Esophagus squamous epithelium (tissue), 4 donors: ENCODE data around the gene NKG7.

Source experiments
- CTCF ChIP-seq, 6 experiments: fragments of 450-650 bp in 4 of 6; fragments of 200-600 bp in 2 of 6; sonication (generic) in 2 of 6; IDR thresholded peaks; one replicate each; pipeline ENCODE4 v1.5.1; 2016 to 2019; ENCODE audit warnings: antibody characterized with exemption in 6 of 6, mild to moderate bottlenecking in 4 of 6, moderate library complexity in 4 of 6
- POLR2A ChIP-seq, 4 donors: fragments of 450-650 bp; IDR thresholded peaks; one replicate each; pipeline ENCODE4 v1.6.1; 2017; ENCODE audit warnings: antibody characterized with exemption in 4 of 4, mild to moderate bottlenecking in 4 of 4, moderate library complexity in 3 of 4

DNA sequence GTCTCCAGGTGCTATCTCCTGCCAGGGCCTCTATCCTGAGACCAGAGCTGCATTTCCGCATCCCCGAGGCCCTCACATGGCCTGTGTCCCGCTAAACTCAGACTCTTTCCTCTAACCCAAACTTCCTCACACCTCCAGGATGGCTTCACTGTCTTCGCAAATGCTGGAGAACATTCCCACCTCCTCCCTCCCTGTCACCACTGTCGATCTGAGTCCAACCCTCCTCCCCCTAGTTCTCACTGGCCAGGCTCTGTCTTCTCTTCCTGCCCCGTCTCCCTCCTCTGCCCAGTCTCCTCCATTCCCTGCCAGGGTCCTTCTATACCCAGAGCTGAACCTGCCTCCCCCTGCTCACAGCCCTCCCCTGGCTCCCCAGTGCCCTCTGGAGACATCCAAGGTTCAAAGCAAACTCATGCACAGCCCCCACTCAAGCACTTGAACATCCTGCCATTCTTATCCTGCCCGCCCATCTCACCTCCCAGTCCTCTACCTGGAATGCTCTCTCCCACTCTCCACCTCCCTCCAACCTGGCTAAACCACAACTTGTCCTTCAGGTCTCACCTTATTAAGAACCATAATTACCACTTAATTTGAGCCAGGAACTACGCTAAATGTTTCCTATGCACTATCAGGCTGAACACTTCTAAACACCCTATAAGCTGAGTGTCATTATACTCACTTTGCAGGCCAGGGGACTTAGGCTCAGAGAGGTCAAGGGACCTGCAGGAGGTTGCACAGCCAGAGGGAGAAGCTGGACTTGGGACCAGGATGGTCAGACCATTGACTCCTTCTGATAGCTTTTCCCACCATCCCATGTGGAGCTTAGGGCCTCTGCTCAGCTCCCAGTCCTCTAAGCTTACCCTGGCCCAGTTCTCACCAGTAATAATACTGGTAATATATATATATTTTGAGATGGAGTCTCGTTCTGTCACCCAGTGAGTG, 29.6 kb downstream of the NKG7 start:
- TF ChIP-seq CTCF (IDR thresholded peaks at IDR 0.05): no peak
- TF ChIP-seq POLR2A (IDR thresholded peaks at IDR 0.05): no peak
